ENCODE measurements around the gene TPCN2. TPM values are rescaled to one million over a fixed set of nuclear protein-coding genes. Genes with fewer than 3 reads are reported as not detected.

TPCN2 gene
- polyA plus RNA-seq, 3 donors: 29.3 to 52.8 (median 31.5) TPM

DNA sequence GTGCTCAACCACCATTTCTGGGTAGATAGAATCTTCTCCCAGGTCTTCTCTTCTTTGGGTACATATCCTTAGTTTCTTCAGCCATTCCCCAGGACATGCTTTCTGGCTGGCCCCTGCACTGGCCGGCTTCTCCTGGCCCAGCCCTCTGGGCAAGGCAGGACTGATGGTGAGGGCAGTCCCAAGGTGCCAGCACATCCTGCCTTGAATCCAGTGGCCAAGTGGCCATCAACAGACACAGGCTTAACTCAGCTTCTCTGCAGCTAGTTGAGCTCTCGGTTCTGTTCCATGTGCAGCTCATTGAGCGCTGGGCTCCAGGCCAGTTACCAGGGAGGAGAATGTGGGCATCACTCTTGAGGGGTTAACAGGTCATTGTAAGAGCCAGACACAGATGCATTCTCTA is 124.6 kb downstream of the TPCN2 start:
- H3K4me1 ChIP-seq (ENCODE audit: control insufficient read depth in 1 of 2, insufficient read depth in 2 of 2, low read length in 2 of 2): no peaks in the 10 kb centered on the region
- intact Hi-C loops (cut with micrococcal nuclease): no loop called here
- H3K9ac ChIP-seq (ENCODE audit: insufficient read depth, low read length, poor library complexity, severe bottlenecking): no peak overlapping the region
- no peaks in the 10 kb centered on the region for H4K20me1 ChIP-seq (ENCODE audit: insufficient read depth, low read length)
- Mint-ChIP-seq H3K4me3 (no peak overlapping the region), H3K9me3 (peaks cover 1 to 11% (median 8%) of the 10 kb centered on the region in 7 donors), H3K4me1 (no peaks in the 10 kb centered on the region), H3K27ac (no peak overlapping the region), H3K27me3 (ENCODE audit: low read depth in 3 of 3) (peaks cover 3 to 10% (median 6%) of the 10 kb centered on the region in 3 donors), H3K36me3 (no peaks in the 10 kb centered on the region)
- no peaks in the 10 kb centered on the region for H3K79me2 ChIP-seq (ENCODE audit: insufficient read depth, low read length)
- 100% methylated on average over 3 of the region's 3 CpGs for WGBS (ENCODE audit: insufficient coverage)
- H2AFZ ChIP-seq (ENCODE audit: insufficient read depth, low read depth, low read length, poor library complexity, severe bottlenecking): no peak overlapping the region
- peaks cover 0 to 5% of the 10 kb centered on the region in 2 donors for H3K9me3 ChIP-seq (replicated peaks in 1 of 2; ENCODE audit: control insufficient read depth in 1 of 2, insufficient read depth in 1 of 2, low read length in 2 of 2)
- H3K4me3 ChIP-seq (replicated peaks in 1 of 3; ENCODE audit: low read depth in 2 of 3, low read length in 3 of 3): no peak overlapping the region
- TF ChIP-seq, protein P1, sequence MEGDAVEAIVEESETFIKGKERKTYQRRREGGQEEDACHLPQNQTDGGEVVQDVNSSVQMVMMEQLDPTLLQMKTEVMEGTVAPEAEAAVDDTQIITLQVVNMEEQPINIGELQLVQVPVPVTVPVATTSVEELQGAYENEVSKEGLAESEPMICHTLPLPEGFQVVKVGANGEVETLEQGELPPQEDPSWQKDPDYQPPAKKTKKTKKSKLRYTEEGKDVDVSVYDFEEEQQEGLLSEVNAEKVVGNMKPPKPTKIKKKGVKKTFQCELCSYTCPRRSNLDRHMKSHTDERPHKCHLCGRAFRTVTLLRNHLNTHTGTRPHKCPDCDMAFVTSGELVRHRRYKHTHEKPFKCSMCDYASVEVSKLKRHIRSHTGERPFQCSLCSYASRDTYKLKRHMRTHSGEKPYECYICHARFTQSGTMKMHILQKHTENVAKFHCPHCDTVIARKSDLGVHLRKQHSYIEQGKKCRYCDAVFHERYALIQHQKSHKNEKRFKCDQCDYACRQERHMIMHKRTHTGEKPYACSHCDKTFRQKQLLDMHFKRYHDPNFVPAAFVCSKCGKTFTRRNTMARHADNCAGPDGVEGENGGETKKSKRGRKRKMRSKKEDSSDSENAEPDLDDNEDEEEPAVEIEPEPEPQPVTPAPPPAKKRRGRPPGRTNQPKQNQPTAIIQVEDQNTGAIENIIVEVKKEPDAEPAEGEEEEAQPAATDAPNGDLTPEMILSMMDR (IDR thresholded peaks at IDR 0.05): no peak
- no peak for DNase-seq
- no peaks in the 10 kb centered on the region for H3K36me3 ChIP-seq (replicated peaks in 1 of 2; ENCODE audit: control insufficient read depth in 1 of 2, insufficient read depth in 2 of 2, low read length in 2 of 2)
- H3K27me3 ChIP-seq (ENCODE audit: control insufficient read depth in 2 of 2, insufficient read depth in 2 of 2, low read length in 2 of 2): peaks cover 0 to 2% of the 10 kb centered on the region in 2 donors
- H3K27ac ChIP-seq (ENCODE audit: low read depth in 1 of 2, low read length in 2 of 2): no peak overlapping the region
- H3K4me2 ChIP-seq (replicated peaks; ENCODE audit: extremely low read depth, low read length, poor library complexity, severe bottlenecking): no peak overlapping the region

DNA sequence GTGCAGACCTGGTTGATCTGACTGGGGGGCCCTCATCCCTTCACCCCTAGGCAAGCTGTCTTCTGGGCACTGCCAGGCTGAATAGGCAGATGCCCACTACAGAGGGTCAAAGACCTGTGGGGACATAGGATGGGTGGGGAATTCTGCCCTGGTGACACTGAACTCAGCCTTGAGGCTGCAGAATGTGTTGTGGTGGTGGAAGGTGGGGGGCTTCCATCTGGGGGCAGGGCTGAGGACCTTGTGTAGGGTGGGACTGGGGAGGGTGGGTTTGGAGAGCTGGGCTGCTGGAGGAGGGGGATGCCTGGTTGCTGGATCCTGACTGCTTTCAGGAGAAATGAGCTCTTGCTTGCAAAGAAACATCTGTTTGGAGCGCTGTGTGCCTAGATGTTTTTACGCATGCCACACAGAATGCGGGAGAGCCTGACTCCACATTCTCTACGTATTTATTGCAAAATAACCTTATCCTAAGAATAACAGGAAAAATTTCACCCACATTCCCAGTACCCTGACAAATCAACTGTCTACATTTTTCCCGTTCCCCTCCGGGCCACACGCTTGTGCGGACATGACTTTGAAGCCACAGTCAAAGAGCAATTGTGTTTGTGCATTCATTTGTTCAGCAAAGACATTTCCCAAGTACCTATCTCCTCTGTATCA is 125.3 kb downstream of the TPCN2 start:
- H3K4me3 Mint-ChIP-seq: no peak overlapping the region
- peaks cover 3 to 10% (median 6%) of the 10 kb centered on the region in 3 donors for H3K27me3 Mint-ChIP-seq (ENCODE audit: low read depth in 3 of 3)
- H4K20me1 ChIP-seq (ENCODE audit: insufficient read depth, low read length): no peaks in the 10 kb centered on the region
- H3K4me1 ChIP-seq (ENCODE audit: control insufficient read depth in 1 of 2, insufficient read depth in 2 of 2, low read length in 2 of 2): no peaks in the 10 kb centered on the region
- H3K79me2 ChIP-seq (ENCODE audit: insufficient read depth, low read length): no peaks in the 10 kb centered on the region
- peaks cover 1 to 11% (median 8%) of the 10 kb centered on the region in 7 donors for H3K9me3 Mint-ChIP-seq
- no peaks in the 10 kb centered on the region for H3K4me1 Mint-ChIP-seq
- TF ChIP-seq, protein P1 (IDR thresholded peaks at IDR 0.05): no peak
- intact Hi-C loops (cut with micrococcal nuclease): no loop called here
- H3K27ac ChIP-seq (ENCODE audit: low read depth in 1 of 2, low read length in 2 of 2): no peak overlapping the region
- H2AFZ ChIP-seq (ENCODE audit: insufficient read depth, low read depth, low read length, poor library complexity, severe bottlenecking): no peak overlapping the region
- peaks cover 0 to 5% of the 10 kb centered on the region in 2 donors for H3K9me3 ChIP-seq (replicated peaks in 1 of 2; ENCODE audit: control insufficient read depth in 1 of 2, insufficient read depth in 1 of 2, low read length in 2 of 2)
- H3K9ac ChIP-seq (ENCODE audit: insufficient read depth, low read length, poor library complexity, severe bottlenecking): no peak overlapping the region
- 95% methylated on average over 8 of the region's 8 CpGs for WGBS (ENCODE audit: insufficient coverage)
- no peak overlapping the region for H3K4me3 ChIP-seq (replicated peaks in 1 of 3; ENCODE audit: low read depth in 2 of 3, low read length in 3 of 3)
- H3K27ac Mint-ChIP-seq: no peak overlapping the region
- H3K4me2 ChIP-seq (replicated peaks; ENCODE audit: extremely low read depth, low read length, poor library complexity, severe bottlenecking): no peak overlapping the region
- no peak for DNase-seq
- H3K36me3 Mint-ChIP-seq: no peaks in the 10 kb centered on the region
- peaks cover 0 to 2% of the 10 kb centered on the region in 2 donors for H3K27me3 ChIP-seq (ENCODE audit: control insufficient read depth in 2 of 2, insufficient read depth in 2 of 2, low read length in 2 of 2)
- no peaks in the 10 kb centered on the region for H3K36me3 ChIP-seq (replicated peaks in 1 of 2; ENCODE audit: control insufficient read depth in 1 of 2, insufficient read depth in 2 of 2, low read length in 2 of 2)
